Neuronal stem cell (in vitro differentiated cells): ENCODE data around the gene SOWAHA.

Experiments used
- DNase-seq: peaks from one replicate; pipeline ENCODE4 v3.0.0-alpha.2; 2013; ENCODE audit warnings: low spot score
- H2AFZ ChIP-seq: one replicate; pipeline ENCODE4 v1.6.1; 2013; ENCODE audit warnings: mild to moderate bottlenecking, low read length, inconsistent platforms
- H2AK5ac ChIP-seq: 2 replicates; pipeline ENCODE4 v1.6.1; 2013; ENCODE audit warnings: low read depth, mild to moderate bottlenecking, inconsistent platforms, low read length, moderate library complexity, mixed read lengths
- H2BK120ac ChIP-seq: 2 replicates; pipeline ENCODE4 v1.6.1; 2013; ENCODE audit warnings: low read depth, mild to moderate bottlenecking, inconsistent platforms, low read length, moderate library complexity, mixed read lengths
- H2BK12ac ChIP-seq: one replicate; pipeline ENCODE4 v1.6.1; 2013; ENCODE audit warnings: low read length, inconsistent platforms
- H2BK15ac ChIP-seq: 2 replicates; pipeline ENCODE4 v1.6.1; 2013; ENCODE audit warnings: mild to moderate bottlenecking, low read length, inconsistent platforms, mixed read lengths
- H2BK5ac ChIP-seq: one replicate; pipeline ENCODE4 v1.6.1; 2013; ENCODE audit warnings: inconsistent platforms, mild to moderate bottlenecking, low read length, moderate library complexity
- H3K14ac ChIP-seq: one replicate; pipeline ENCODE4 v1.6.1; 2013; ENCODE audit warnings: low read length, inconsistent platforms
- H3K18ac ChIP-seq: 2 replicates; pipeline ENCODE4 v1.6.1; 2013; ENCODE audit warnings: low read length, inconsistent platforms
- H3K23ac ChIP-seq: 2 replicates; pipeline ENCODE4 v1.6.1; 2013; ENCODE audit warnings: low read depth, mild to moderate bottlenecking, mixed read lengths, low read length, inconsistent platforms; ENCODE audit not compliant: poor library complexity
- H3K27ac ChIP-seq: replicated peaks from 3 replicates; pipeline ENCODE4 v1.5.1; 2013; ENCODE audit warnings: low read length, inconsistent platforms
- H3K27me3 ChIP-seq, 3 experiments: 2 replicates each; pipeline ENCODE4 v1.6.1; 2013; ENCODE audit warnings: low read length in 3 of 3, mild to moderate bottlenecking in 2 of 3, inconsistent platforms in 1 of 3, low read depth in 1 of 3, mixed read lengths in 1 of 3, moderate library complexity in 1 of 3; ENCODE audit not compliant: control insufficient read depth in 3 of 3, insufficient read depth in 3 of 3
- H3K36me3 ChIP-seq, 2 donors: replicated peaks in 1 of 2; 2 replicates each; pipeline ENCODE4 v1.6.1; 2013; ENCODE audit warnings: low read length in 2 of 2; ENCODE audit not compliant: control insufficient read depth in 2 of 2, insufficient read depth in 2 of 2
- H3K4ac ChIP-seq: 2 replicates; pipeline ENCODE4 v1.6.1; 2013; ENCODE audit warnings: inconsistent platforms, mild to moderate bottlenecking, low read length, moderate library complexity
- H3K4me1 ChIP-seq, 2 donors: 1 replicate in 1 of 2; 2 replicates in 1 of 2; pipeline ENCODE4 v1.6.1; 2013; ENCODE audit warnings: low read length in 2 of 2, low read depth in 1 of 2; ENCODE audit not compliant: control insufficient read depth in 2 of 2, insufficient read depth in 1 of 2
- H3K4me2 ChIP-seq: one replicate; pipeline ENCODE4 v1.6.1; 2013; ENCODE audit warnings: mild to moderate bottlenecking, low read length, inconsistent platforms; ENCODE audit not compliant: insufficient read depth, poor library complexity, severe bottlenecking
- H3K4me3 ChIP-seq, 2 donors: 2 replicates each; pipeline ENCODE4 v1.5.1; 2013; ENCODE audit warnings: low read length in 2 of 2, mild to moderate bottlenecking in 2 of 2, inconsistent platforms in 1 of 2, moderate library complexity in 1 of 2
- H3K79me1 ChIP-seq: one replicate; pipeline ENCODE4 v1.6.1; 2013; ENCODE audit warnings: low read depth, mild to moderate bottlenecking, inconsistent platforms, low read length, moderate library complexity
- H3K9ac ChIP-seq: one replicate; pipeline ENCODE4 v1.6.1; 2013; ENCODE audit warnings: mild to moderate bottlenecking, low read depth, low read length, inconsistent platforms; ENCODE audit not compliant: poor library complexity
- H3K9me3 ChIP-seq, 2 donors: replicated peaks in 1 of 2; 2 replicates each; pipeline versions ENCODE3 to v1.6.1; 2013; ENCODE audit warnings: low read length in 2 of 2, mild to moderate bottlenecking in 2 of 2, inconsistent platforms in 1 of 2, low read depth in 1 of 2, mixed read lengths in 1 of 2, moderate library complexity in 1 of 2; ENCODE audit not compliant: control insufficient read depth in 2 of 2, insufficient read depth in 1 of 2
- H4K8ac ChIP-seq: one replicate; pipeline ENCODE4 v1.6.1; 2013; ENCODE audit warnings: low read depth, mild to moderate bottlenecking, inconsistent platforms, low read length, moderate library complexity
- H4K91ac ChIP-seq: one replicate; pipeline ENCODE4 v1.6.1; 2013; ENCODE audit warnings: low read length, low read depth, mild to moderate bottlenecking, inconsistent platforms; ENCODE audit not compliant: poor library complexity
- WGBS, 2 donors: extraction: QIAGEN DNeasy Blood & Tissue Kit; methylation state at CpG; one replicate each; pipeline ENCODE4 v1.1.7; 2013; ENCODE audit warnings: missing lambda C conversion rate in 2 of 2, mixed read lengths in 1 of 2; ENCODE audit not compliant: insufficient read length in 2 of 2, insufficient replicate concordance in 1 of 2; ENCODE audit errors: extremely low coverage in 2 of 2; 5-methylcytosine and 5-hydroxymethylcytosine counted together

The SOWAHA gene

DNA sequence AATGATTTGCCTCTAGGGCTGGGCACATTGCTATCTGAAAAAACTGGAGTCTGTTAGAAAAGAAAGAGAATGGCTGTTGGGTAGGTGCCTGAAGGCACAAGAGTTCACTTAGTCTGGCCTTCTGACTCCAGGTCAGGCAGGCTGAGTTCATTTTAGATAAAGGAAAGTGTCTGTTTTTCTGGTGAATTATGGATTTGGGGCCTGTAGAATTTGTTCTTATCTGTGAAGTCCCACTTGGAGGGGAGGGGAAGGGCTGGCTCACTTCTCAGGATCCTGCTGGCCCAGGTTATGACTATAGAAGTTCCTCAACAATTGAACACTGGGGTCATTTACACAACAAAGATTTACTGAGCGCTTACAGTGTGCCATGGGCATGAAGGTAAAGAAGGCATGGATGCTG is 24.6 kb upstream of the SOWAHA start:
- Histone ChIP-seq H2BK120ac (no peak overlapping the region), H2BK15ac (no peak overlapping the region), H3K18ac (no peak overlapping the region), H4K8ac (no peak overlapping the region), H3K4me1 (no peaks in the 10 kb centered on the region), H3K9me3 (peaks cover 1 to 3% of the 10 kb centered on the region in 2 donors), H3K14ac (no peak overlapping the region), H3K27me3 (peaks cover 0 to 54% (median 0%) of the 10 kb centered on the region in 3 experiments), H3K23ac (no peak overlapping the region), H3K9ac (no peak overlapping the region), H3K36me3 (no peaks in the 10 kb centered on the region), H3K79me1 (no peaks in the 10 kb centered on the region), H2AFZ (no peak overlapping the region), H3K4ac (no peak overlapping the region), H2BK5ac (no peak overlapping the region), H4K91ac (no peak overlapping the region), H3K4me3 (no peak overlapping the region), H2AK5ac (no peak overlapping the region), H3K27ac (no peak overlapping the region), H2BK12ac (no peak overlapping the region), H3K4me2 (no peak overlapping the region)
- DNase-seq, result no peak
- WGBS, 2 donors, result no CpG with 5 or more reads among the region's 1 CpG

DNA sequence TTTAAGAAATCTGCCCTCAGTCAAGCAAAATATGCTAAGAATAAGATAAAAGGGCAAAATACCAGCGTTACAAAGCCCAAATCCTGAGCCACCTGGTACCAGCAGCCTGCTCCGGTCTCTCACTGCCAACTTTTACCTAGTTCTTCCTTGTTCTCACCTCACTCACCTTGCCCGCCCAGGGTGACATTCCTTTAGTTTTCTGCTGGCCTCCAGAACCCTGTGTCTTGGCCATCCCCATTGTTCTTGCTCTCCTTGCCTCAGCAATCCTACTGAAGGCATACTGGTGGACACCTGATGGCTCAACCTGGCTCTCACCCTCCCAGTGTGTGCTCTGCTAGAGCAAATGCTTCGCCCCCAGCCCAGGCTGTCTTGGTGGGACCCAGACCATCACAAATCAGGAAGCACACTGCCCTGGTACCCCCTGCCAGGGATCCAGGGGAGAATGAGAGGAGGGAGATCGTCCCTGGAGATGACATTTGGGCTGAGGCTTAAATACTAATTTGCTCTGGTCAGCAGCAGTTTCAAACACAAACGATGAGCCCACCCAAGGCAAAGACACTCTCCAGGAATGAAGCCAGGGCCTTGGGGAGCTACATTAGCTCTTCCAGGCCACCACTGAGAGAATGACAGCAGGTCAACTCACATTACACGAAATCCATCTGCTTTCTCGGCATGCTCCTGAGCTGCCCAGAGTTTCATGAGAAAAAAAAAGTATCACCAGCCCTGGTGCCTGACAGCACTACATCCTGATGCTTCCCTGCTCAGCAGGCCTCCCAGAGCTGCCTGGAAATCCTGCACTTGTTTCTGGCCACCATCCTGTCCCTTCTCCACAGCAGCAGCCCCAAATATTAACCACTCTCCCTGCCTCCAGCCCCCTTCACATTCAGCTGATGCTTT is 23.9 kb upstream of the SOWAHA start:
- no CpG with 5 or more reads among the region's 8 CpGs for WGBS, 2 donors
- H2BK120ac ChIP-seq, result no peak overlapping the region
- H3K4me3 ChIP-seq, result no peak overlapping the region
- no peak overlapping the region for H2AFZ ChIP-seq
- no peak overlapping the region for H2BK5ac ChIP-seq
- no peak overlapping the region for H4K91ac ChIP-seq
- no peak overlapping the region for H3K4me2 ChIP-seq
- no peak overlapping the region for H4K8ac ChIP-seq
- H3K14ac ChIP-seq, result no peak overlapping the region
- no peak overlapping the region for H2BK12ac ChIP-seq
- H3K9ac ChIP-seq, result no peak overlapping the region
- no peak overlapping the region for H3K23ac ChIP-seq
- H2AK5ac ChIP-seq, result no peak overlapping the region
- no peak overlapping the region for H3K27ac ChIP-seq
- H3K27me3 ChIP-seq, result peaks cover 0 to 51% (median 0%) of the 10 kb centered on the region in 3 experiments
- H3K4me1 ChIP-seq, result no peaks in the 10 kb centered on the region
- H3K79me1 ChIP-seq, result no peaks in the 10 kb centered on the region
- DNase-seq, result no peak
- H3K9me3 ChIP-seq, result peaks cover 1 to 3% of the 10 kb centered on the region in 2 donors
- no peak overlapping the region for H3K4ac ChIP-seq
- no peaks in the 10 kb centered on the region for H3K36me3 ChIP-seq
- H2BK15ac ChIP-seq, result no peak overlapping the region
- H3K18ac ChIP-seq, result no peak overlapping the region

DNA sequence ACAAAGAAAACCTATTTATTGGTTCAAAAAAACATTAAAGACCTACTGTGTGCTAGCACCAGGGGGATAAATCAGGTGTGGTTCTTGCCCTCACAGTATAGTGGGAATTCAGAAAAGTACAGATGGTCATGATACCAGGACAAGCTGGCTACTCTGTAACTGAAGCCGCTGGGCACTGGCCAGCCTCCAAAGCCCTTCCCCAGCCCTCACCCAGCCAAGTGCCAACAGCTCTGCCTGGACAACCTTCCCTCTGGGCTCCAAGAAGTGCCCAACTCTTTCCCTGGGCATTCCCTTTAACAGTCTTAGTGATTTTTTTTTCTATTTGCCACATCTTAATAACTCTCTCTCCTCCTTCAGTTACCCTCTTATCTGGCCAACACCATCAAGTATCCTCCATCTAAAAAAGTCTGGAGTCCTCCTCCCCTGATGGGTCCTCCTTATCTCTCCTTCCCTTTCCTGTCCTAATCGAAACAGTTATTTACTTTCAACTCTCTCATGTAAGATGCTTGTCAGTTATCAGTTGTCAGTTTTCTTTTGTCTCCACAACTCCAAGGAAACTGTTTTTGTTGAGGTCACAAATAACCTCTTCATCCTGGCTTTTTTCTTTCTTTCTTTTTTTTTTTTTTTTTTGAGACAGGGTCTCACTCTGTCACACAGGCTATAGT is 22.8 kb upstream of the SOWAHA start:
- no CpG with 5 or more reads among the region's 2 CpGs for WGBS, 2 donors
- Histone ChIP-seq H3K9ac (no peak overlapping the region), H3K27ac (no peak overlapping the region), H4K8ac (no peak overlapping the region), H2AK5ac (no peak overlapping the region), H3K18ac (no peak overlapping the region), H2BK15ac (no peak overlapping the region), H3K27me3 (peaks cover 0 to 51% (median 0%) of the 10 kb centered on the region in 3 experiments), H3K4ac (no peak overlapping the region), H2BK5ac (no peak overlapping the region), H3K79me1 (no peaks in the 10 kb centered on the region), H3K4me1 (no peaks in the 10 kb centered on the region), H2BK120ac (no peak overlapping the region), H3K23ac (no peak overlapping the region), H3K4me3 (no peak overlapping the region), H3K14ac (no peak overlapping the region), H3K4me2 (no peak overlapping the region), H2BK12ac (no peak overlapping the region), H3K9me3 (peaks cover 1 to 3% of the 10 kb centered on the region in 2 donors), H4K91ac (no peak overlapping the region), H2AFZ (no peak overlapping the region), H3K36me3 (no peaks in the 10 kb centered on the region)
- DNase-seq, result no peak

DNA sequence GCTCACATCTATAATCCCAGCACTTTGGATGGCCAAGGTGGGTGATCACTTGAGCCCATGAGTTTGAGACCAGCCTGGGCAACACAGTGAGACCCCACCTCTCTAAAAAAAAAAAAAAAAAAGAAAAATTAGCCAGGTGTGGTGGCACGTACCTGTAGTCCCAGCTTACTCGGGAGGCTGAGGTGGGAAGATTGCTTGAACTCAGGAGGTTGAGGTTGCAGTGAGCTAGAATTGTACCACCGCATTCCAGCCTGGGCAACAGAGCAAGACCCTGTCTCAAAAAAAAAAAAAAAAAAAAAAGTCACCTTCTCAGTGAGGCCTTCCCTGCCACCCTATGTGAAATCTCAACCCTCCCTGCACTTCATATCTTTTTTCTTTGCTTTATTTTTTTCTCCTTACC is 22.1 kb upstream of the SOWAHA start:
- H3K4me2 ChIP-seq, result no peak overlapping the region
- no peak overlapping the region for H3K23ac ChIP-seq
- no peak overlapping the region for H2AFZ ChIP-seq
- no peak overlapping the region for H4K8ac ChIP-seq
- peaks cover 0 to 3% of the 10 kb centered on the region in 2 donors for H3K9me3 ChIP-seq
- no CpG with 5 or more reads among the region's 3 CpGs for WGBS, 2 donors
- H3K4me3 ChIP-seq, result no peak overlapping the region
- no peak overlapping the region for H2BK12ac ChIP-seq
- H3K14ac ChIP-seq, result no peak overlapping the region
- H2BK5ac ChIP-seq, result no peak overlapping the region
- no peak overlapping the region for H3K18ac ChIP-seq
- H3K27me3 ChIP-seq, result peaks cover 0 to 50% (median 0%) of the 10 kb centered on the region in 3 experiments
- no peaks in the 10 kb centered on the region for H3K79me1 ChIP-seq
- no peak overlapping the region for H3K4ac ChIP-seq
- no peak overlapping the region for H4K91ac ChIP-seq
- H3K36me3 ChIP-seq, result no peaks in the 10 kb centered on the region
- no peak overlapping the region for H3K27ac ChIP-seq
- no peak overlapping the region for H2AK5ac ChIP-seq
- no peak for DNase-seq
- no peak overlapping the region for H2BK15ac ChIP-seq
- H3K9ac ChIP-seq, result no peak overlapping the region
- H2BK120ac ChIP-seq, result no peak overlapping the region
- H3K4me1 ChIP-seq, result no peaks in the 10 kb centered on the region
